HG03354 (cell line): ENCODE data around the gene DDR1.
A peak's percentile ranks its signal among the peaks of the same experiment; 100 is the strongest.
"Not testable (repeated sequence)": the region's sequence is repeated elsewhere in the genome, so short reads cannot be mapped to it uniquely, and the experiment has no call there.

Experiments
- ATAC-seq: cut with Tn5 transposase; IDR thresholded peaks from one replicate; pipeline ENCODE4 v1.9.1; 2021; ENCODE audit warnings: mild to moderate bottlenecking; ENCODE audit not compliant: unreplicated experiment, poor library complexity, severe bottlenecking

The DDR1 gene

DNA sequence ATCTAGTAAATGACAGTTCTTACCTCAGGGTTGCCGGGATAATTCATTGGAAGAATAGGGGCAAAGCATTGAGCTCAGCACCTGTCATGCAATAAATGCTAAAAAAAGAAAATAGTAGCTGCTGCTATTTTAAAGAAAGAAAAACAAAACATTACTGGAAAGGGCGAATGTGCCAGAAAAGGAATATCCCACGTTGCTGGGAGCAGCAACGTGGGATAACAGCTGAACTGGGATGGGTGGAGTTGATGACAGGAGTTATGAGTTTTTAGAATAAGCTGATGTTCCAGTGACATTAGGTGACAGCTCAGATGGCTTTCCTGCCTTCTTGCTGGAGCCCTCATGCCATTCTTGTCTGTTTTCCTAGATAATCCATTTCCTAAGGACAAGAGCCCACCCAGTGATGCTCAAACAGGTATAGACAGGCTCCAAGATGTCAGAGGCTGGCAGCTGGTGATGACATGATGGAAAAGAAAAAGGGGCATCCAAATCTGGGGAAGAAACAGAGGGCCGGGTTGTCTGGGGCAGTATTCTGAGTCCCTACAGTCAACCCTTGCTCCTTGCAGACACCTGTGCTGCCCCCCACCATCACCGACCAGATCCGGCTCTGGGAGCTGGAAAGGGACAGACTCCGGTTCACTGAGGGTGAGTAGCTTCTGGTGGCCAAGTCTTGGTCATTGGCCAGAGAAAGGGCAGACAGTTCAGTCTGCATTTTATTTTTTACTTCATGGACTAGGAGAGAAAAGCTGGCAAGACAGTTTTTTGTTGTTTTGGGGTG, 28.6 kb downstream of the DDR1 start:
- no peak for ATAC-seq

DNA sequence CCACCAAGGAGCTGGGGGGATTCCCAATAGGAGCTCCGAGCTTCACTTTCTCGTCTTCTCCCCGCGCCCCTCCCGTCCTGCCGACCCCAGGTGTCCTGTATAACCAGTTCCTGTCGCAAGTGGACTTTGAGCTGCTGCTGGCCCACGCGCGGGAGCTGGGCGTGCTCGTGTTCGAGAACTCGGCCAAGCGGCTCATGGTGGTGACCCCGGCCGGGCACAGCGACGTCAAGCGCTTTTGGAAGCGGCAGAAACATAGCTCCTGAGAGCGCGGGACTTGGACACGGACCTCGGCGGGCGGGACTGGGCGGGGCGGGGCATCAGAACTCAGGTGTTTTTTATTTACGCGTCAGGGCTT, 29.4 kb downstream of the DDR1 start:
- ATAC-seq: no peak

DNA sequence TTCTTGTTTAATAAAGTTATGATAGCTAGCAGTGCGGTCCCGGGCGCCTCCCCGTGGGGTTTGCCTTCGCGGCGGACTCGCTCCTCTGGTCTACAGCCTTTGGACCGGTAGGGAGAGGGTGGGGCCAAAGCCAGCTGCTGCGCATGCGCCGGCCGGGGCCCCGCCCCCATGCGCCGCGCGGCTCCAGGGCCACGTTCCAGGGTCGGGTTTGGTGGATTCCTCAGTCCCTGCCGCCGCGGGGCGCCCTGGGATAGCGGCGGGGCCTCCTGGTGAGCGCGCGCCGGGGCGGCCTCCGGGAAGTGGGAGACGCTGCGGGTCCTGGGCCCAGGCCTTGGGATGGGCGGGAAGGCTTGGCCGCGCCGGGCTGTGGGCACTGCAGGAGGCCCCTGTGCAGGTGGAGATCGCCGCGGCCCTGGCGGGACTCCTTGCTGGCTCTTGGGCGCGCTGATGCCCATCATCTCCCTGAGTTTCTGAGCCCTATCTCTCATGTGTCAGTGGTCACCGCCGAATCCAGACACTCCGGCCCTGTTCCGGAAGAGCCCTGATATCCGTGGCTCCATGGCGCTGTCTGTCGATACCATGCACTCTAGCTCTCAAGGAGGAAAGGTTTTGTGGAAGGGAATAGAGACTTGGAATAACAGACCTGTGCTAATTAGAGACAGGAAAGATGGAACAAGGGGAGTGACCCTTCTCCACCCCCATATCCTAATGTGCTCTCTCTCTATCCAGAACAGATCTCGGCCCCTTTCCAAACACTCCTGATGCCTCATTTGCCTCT, 29.9 kb downstream of the DDR1 start, which contains the start of gene VARS2:
Gene VARS2, plus strand, starts transcription at position 163 of the 778 bp plus-strand sequence. Its CDS starts 599 bp downstream, at position 762.
- ATAC-seq: peak; percentile 76

DNA sequence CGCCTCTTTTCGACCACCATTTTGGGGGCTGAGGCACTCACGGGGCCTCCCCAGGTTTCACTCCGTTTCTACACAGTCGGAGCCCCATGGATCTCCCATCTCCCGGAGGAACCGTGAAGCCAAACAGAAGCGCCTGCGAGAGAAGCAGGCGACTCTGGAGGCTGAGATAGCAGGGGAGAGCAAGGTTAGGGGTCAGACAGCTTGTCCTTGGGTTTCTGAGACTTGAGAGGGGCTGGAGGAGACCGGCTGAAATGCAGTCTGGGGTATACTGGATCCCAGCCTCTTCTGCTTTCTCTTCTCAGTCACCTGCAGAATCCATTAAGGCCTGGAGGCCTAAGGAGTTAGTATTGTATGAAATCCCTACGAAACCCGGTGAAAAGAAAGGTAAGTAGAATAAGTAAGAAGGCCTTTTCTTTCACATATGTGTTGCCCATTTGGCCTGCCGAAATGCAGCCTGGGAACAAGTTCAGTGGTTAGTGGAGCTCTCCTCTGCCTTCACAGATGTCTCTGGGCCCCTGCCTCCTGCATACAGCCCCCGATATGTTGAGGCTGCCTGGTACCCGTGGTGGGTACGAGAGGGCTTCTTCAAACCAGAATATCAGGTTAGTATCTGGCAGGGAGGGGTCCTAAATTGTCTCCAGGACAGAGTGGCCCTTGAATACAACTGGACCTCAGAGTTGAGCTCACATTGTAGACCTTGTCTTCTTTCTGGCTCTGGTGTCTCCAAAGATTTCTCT, 30.7 kb downstream of the DDR1 start:
- no peak for ATAC-seq

DNA sequence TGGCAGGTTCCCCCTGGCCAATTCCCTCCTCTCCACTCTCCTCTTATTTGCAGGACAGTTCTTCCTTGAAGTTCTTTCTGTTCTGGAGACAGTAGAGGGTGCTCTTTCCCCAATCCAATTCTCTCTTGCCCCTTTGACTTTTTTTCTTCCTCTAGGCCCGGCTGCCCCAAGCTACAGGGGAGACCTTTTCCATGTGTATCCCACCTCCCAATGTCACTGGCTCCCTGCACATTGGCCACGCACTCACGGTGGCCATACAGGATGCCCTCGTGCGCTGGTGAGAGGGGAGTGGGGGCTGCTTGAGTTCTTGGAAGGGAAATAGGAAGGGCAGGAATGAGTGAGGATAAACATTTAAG, 31.2 kb downstream of the DDR1 start:
- ATAC-seq: no peak

DNA sequence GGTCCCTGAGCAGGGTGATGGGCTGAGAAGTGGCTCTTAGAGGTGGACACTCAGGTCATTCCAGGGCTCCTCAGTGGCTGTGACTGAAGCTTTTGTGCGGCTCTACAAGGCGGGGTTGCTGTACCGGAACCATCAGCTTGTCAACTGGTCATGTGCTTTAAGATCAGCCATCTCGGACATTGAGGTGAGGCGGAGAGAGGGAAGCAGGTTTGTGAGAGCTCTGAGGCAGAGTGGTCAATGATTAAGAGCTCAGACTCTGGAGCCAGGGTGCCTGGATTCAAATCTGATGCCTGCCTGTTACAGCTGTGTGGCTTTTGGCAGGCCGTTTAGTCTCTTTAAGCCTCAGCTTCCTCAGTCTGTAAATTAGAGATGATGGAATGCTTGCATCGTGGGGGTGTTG, 32.7 kb downstream of the DDR1 start:
- ATAC-seq: no peak

DNA sequence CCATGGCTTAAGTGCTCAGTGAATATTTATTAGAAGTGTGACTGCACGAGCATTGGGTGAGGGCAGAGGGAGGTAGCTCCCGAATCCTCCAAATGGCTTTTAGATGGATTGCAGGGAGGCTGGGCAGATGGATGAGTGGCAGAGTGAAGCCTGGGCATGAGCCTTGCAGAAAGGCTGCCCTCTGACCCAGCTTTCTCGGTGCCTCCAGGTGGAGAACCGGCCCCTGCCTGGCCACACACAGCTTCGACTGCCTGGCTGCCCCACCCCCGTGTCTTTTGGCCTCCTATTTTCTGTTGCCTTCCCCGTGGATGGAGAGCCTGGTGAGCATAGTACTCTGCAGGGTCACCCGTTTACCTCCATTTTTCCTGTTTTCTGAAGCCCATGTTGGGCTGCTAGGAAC, 33.2 kb downstream of the DDR1 start:
- no peak for ATAC-seq

DNA sequence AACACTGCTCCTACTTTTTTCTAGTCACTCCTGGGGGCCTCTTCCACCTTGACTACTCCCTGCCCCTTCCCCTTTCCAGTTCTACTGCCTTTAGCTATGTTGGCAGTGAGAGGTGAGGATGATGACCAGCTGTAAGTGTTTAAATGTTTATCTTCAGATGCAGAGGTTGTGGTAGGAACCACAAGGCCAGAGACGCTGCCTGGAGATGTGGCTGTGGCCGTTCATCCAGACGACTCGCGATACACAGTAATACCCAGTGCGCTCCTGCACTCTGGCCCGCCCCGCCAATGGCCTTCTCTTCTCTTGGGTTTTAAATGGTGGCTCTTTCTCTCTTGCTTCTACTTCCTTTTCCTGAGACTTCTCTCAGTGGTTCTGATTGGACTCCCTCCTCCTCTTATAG, 34.4 kb downstream of the DDR1 start:
- no peak for ATAC-seq

DNA sequence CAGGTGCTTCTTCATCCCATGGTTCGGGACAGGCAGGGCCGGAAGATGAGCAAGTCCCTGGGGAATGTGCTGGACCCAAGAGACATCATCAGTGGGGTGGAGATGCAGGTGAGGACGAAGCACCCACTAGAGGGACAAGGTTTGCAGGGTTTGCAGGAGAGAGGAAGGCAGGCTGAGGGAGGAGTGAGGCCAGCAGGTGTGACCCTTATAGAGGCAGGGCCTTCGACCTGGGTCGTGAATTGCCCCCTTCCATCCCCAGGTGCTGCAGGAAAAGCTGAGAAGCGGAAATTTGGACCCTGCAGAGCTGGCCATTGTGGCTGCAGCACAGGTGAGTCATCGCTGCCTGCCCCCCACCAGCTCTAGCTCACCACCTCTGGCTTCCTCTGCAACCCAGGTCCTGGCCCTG, 38.1 kb downstream of the DDR1 start:
- ATAC-seq: no peak

DNA sequence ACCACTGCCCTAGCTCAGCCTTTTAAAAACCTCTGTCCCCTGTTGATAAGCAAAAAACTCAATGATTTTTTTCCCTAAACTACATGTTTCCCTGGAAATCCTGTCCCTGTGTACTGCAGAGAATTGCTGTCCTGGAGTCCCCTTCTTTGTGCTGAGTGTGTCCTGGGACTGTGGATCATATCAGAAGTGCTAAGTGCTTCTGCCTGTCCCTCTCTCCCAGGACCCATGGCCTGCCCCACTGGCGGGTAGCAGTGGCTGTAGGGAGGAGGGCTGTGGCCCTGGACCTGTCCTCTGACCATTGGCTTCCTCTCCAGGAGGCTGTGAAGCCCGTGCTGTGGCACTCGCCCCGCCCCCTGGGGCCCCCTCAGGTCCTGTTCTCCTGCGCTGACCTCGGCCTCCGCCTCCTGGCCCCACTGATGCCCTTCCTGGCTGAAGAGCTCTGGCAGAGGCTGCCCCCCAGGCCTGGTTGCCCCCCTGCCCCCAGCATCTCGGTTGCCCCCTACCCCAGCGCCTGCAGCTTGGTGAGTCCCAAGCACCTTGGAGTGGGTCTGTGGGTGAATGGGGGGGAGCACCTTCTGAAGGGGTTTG, 39.8 kb downstream of the DDR1 start:
- not testable (repeated sequence) for ATAC-seq

DNA sequence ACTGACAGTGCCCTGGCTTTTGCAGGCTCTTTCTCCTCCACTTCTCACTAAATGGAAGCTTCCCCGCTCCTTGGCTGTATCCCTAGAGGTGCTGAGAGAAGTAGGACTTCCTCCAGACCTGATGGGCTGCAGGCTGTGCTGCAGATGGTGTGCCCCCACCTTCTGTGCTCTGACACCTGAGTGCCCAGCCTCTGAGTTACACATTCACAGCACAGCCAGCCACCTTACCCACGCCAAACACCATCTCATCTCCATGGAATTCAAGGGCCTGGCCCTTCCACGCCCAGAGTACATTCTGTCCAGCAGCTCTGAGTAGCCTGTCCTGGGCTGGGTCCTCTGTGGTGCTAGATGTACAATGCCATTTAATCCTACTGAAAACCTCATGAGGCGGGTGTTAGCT, 42.3 kb downstream of the DDR1 start:
- no peak for ATAC-seq

DNA sequence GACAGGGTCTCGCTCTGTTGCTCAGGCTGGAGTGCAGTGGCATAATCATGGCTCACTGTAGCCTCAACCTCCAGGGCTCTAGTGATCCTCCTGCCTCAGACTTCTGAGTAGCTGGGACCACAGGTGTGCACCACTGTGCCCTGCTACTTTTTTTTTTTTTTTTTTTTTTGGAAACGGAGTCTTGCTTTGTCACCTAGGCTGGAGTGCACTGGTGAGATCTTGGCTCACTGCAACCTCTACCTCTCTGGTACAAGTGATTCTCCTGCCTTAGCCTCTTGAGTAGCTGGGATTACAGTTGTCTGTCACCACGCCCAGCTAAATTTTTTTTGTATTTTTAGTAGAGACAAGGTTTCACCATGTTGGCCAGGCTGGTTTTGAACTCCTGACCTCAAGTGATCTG, 42.8 kb downstream of the DDR1 start:
- ATAC-seq: not testable (repeated sequence)

DNA sequence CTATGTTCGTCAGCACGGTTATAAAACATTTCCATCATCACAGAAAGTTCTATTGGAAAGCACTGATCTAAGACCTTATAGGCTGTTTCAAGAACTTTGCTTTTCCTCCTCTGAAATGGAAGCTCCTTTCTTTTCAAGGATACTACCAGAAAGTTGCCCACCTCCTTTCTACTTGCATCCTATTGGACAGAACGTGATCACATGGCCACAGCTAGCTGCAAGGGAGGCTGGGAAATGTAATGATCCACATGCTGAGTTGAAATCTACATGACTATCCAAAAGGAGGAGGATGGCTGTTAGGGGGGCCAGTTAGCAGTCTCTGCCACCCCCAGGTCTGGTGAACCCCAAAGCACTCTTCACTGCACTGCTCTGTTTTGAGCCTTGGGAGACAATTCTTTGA, 44.4 kb downstream of the DDR1 start:
- no peak for ATAC-seq

DNA sequence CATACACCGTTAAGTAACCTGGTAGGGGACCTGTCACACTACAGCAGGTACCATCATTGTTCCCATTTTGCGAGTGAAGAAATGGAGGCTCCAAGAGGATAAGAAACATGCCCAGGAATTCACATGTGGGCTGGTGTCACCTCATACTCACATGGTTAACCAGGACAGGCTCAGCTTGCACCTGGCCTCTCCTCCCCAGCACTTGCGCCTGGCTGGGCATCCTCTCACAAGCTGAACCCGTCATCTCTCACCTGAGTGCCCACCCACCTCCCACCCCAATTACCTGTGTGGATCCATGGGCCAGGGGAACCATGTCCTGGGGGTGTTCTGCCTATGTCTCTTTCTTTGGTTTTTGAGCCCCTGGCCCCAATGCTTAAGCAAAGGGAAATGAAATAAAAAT, 46.2 kb downstream of the DDR1 start:
- ATAC-seq: no peak

DNA sequence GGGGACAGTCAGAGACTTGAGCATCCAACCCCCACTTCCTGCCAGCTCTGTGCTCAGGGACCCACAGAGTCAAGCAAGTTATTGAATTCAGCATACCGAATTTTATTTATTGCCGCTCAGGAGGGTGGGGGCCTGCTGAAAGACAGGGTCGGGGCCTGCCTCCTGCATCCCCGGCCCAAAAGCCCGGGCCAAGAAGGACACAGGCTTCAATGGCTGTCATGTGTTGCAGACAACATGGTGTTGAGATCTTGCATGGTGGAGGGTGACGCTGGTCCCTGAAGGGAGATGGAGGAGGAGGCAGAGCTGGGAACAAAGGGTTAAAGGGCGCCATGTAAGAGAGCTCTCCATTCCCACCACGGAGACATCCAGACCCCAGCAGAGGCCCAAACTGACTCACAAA, 47.0 kb downstream of the DDR1 start:
- no peak for ATAC-seq

DNA sequence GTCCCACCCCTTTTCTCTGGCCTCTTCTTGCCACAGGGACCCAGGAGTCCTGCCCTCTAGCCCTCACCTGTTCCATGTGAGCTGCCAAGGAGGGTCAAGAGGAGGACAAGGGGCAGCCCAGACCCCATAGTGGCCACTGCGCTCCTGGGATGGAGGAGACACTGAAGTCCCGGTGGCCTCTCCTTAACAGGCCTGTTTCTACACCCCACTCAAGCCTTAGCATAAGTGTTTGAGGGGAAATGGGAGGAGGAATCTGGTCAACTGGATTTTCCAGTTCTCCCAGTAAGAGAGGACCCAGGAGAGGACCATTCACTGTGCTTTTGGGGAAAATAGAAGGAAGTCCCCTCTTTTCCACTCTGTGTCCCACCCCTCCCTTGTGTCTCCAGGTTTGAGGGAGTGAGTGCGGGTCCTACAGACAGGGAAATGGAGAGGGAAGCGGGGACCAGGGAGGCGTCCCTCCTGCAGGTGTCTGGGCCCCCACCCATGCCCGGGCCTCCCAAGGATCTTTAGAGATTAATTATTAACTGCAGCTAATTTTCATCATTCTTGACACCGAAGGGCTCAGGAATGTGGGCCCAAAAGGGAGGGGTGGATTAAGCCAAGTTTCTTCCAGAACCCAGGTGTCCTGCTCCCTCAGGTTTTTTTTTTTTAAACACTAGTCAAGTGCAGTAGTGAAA, 47.8 kb downstream of the DDR1 start, which contains the start of gene SFTA2:
Gene SFTA2, minus strand, starts transcription at position 202 of the 677 bp plus-strand sequence. Its CDS starts 74 bp downstream, at position 128.
- no peak for ATAC-seq

DNA sequence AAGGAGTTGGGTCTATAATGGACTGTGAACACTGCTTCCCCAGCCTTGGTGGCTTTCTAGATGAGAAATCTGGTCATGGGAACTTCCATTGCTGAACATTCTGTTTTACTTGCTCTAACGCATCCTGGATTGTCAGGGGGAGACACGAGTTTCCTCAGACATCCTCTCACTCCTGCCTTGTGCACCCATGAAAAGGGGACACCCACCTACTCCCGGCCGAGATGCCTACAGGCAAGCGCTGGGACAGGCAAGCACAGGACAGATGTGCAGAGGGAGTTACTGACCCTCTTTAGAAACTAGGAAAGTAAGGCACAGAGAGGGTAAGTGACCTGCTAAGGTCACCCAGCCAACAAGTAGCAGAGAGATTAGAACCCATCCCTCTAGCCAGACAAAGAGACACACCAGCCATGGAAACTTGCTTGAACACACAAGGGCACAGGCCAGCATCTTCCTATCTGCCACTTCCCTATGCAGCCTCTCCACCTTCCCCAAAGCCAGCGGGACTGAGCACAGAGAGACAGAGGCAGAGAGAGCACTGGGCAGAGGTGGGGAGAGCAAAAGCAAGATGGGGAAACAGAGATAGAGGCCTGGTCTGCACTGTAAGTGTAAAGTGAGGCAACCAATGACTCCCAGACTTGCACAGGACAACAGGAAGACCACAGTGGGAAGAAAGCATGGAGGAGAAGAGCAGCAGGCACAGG, 48.5 kb downstream of the DDR1 start:
- no peak for ATAC-seq

DNA sequence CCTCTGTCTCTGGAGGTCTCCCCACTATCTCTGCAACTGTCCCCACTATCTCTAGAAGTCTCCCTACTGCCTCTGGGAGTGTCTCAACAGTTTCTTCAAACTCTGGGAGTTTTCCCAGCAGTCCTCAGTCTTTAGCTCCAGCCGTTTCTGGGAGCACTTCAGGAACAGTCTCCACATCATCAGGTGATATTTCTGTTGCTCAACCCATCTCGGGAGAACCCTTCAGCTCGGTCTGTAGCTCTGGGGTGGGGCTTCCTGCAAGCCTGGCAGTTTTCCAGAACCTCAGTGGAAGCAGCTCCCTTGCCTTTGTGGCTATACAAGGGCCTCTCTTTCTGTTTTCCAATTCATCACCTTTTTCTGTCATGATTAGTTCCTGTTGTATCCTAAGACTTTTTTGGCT, 50.7 kb downstream of the DDR1 start:
- ATAC-seq: no peak

DNA sequence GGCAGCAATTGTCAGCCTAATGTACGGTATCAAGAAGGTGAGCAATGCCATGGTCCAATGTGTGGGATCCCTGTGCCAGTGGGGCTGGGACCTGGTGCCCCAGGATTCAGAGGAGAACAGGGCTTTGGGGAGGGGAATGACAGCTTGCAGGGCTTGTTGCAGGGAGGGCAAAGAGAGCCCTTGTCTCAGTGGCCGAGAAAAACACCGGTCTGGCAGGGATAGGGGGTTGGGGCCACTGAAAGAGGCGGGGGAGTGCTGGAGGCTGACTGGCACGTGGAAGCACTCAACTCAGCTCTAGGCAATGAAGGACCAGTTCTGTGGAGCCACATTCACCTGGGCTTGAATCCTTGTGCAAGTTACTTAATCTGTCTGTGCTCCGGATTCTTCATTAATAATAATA, 52.9 kb downstream of the DDR1 start:
- ATAC-seq: no peak
